IMR-90 (cell line): ENCODE results near the gene CD320. TPM values are rescaled to one million over a fixed set of nuclear protein-coding genes. Genes with fewer than 3 reads are reported as not detected.

ENCODE experiments used
- ATAC-seq: fragments of 200-7000 bp; cut with Tn5 transposase; 2 replicates; pipeline ENCODE4 v1.9.1; 2020; ENCODE audit warnings: low read depth, mild to moderate bottlenecking, moderate library complexity
- BruUV-seq: library from RNA; stranded (reverse); fragments of 400-500 nt; replicated peaks from 2 replicates; lab custom pipeline; 2021; lab: Mats Ljungman, UMichigan
- CTCF ChIA-PET: fragments of 300-600 bp; formaldehyde crosslinking; extraction: SDS; loops from one replicate; lab custom pipeline; 2021; ENCODE audit warnings: antibody characterized with exemption; lab: Yijun Ruan, JAX
- POLR2A ChIA-PET: fragments of 300-600 bp; sonication (Branson Sonifier 250); formaldehyde crosslinking; loops from one replicate; lab custom pipeline; 2022; ENCODE audit warnings: antibody characterized with exemption; ENCODE audit not compliant: unreplicated experiment; lab: Charles Lee
- DNase-seq: peaks from one replicate; pipeline ENCODE4 v3.0.0; 2013
- H2AFZ ChIP-seq: replicated peaks from 2 replicates; pipeline ENCODE3; 2013; ENCODE audit warnings: low read length, mild to moderate bottlenecking; ENCODE audit not compliant: poor library complexity
- H2AK5ac ChIP-seq: 2 replicates; pipeline ENCODE4 v1.6.1; 2013; ENCODE audit warnings: low read depth, low read length, inconsistent platforms
- H2AK9ac ChIP-seq: replicated peaks from 2 replicates; pipeline ENCODE3; 2013; ENCODE audit warnings: mild to moderate bottlenecking, low read depth, low read length, moderate library complexity; ENCODE audit not compliant: poor library complexity
- H2BK120ac ChIP-seq: 2 replicates; pipeline ENCODE4 v1.6.1; 2013; ENCODE audit warnings: low read depth, low read length, inconsistent platforms
- H2BK15ac ChIP-seq: 3 replicates; pipeline ENCODE4 v1.6.1; 2013; ENCODE audit warnings: low read depth, low read length, inconsistent platforms
- H2BK20ac ChIP-seq: 2 replicates; pipeline ENCODE4 v1.6.1; 2013; ENCODE audit warnings: low read depth, mild to moderate bottlenecking, inconsistent platforms, low read length, moderate library complexity
- H2BK5ac ChIP-seq: 2 replicates; pipeline ENCODE4 v1.6.1; 2013; ENCODE audit warnings: mild to moderate bottlenecking, low read depth, low read length, inconsistent platforms; ENCODE audit not compliant: poor library complexity, severe bottlenecking
- H3K14ac ChIP-seq: replicated peaks from 2 replicates; pipeline ENCODE4 v1.6.1; 2013; ENCODE audit warnings: low read depth, low read length, inconsistent platforms
- H3K18ac ChIP-seq: 2 replicates; pipeline ENCODE4 v1.6.1; 2013; ENCODE audit warnings: low read depth, low read length, control low read depth
- H3K23ac ChIP-seq: 2 replicates; pipeline ENCODE4 v1.6.1; 2013; ENCODE audit warnings: low read depth, low read length, inconsistent platforms
- H3K27ac ChIP-seq: 2 replicates; pipeline ENCODE4 v1.5.1; 2013; ENCODE audit warnings: mild to moderate bottlenecking, control low read depth, low read length; ENCODE audit not compliant: insufficient read depth
- H3K27me3 ChIP-seq: 2 replicates; pipeline ENCODE4 v1.6.1; 2013; ENCODE audit warnings: low read length; ENCODE audit not compliant: control insufficient read depth, insufficient read depth
- H3K36me3 ChIP-seq: 2 replicates; pipeline ENCODE4 v1.6.1; 2013; ENCODE audit warnings: low read length, mixed read lengths; ENCODE audit not compliant: control insufficient read depth, insufficient read depth
- H3K4ac ChIP-seq: 2 replicates; pipeline ENCODE4 v1.6.1; 2013; ENCODE audit warnings: low read depth, low read length, inconsistent platforms
- H3K4me1 ChIP-seq: 2 replicates; pipeline ENCODE4 v1.6.1; 2013; ENCODE audit warnings: low read length, mixed read lengths; ENCODE audit not compliant: control insufficient read depth, insufficient read depth
- H3K4me2 ChIP-seq: 2 replicates; pipeline ENCODE4 v1.6.1; 2013; ENCODE audit warnings: low read depth, mild to moderate bottlenecking, control low read depth, low read length, moderate library complexity
- H3K4me3 ChIP-seq: 2 replicates; pipeline ENCODE4 v1.5.1; 2013; ENCODE audit warnings: low read depth, mild to moderate bottlenecking, control low read depth, low read length, moderate library complexity; ENCODE audit not compliant: insufficient read depth
- H3K56ac ChIP-seq: 2 replicates; pipeline ENCODE4 v1.6.1; 2013; ENCODE audit warnings: low read length, inconsistent platforms; ENCODE audit not compliant: insufficient read depth; ENCODE audit errors: extremely low read depth
- H3K79me1 ChIP-seq, 2 experiments: 2 replicates each; pipeline ENCODE4 v1.6.1; 2013; ENCODE audit warnings: low read length in 2 of 2, inconsistent platforms in 1 of 2, low read depth in 1 of 2
- H3K9ac ChIP-seq: 2 replicates; pipeline ENCODE4 v1.6.1; 2013; ENCODE audit warnings: low read depth, low read length, control low read depth
- H3K9me1 ChIP-seq: 2 replicates; pipeline ENCODE4 v1.6.1; 2013; ENCODE audit warnings: low read length, inconsistent platforms; ENCODE audit not compliant: insufficient read depth
- H3K9me3 ChIP-seq: 2 replicates; pipeline ENCODE4 v1.6.1; 2013; ENCODE audit warnings: low read length; ENCODE audit not compliant: control insufficient read depth, insufficient read depth
- H4K20me1 ChIP-seq: 2 replicates; pipeline ENCODE4 v1.6.1; 2013; ENCODE audit warnings: low read length, inconsistent platforms; ENCODE audit not compliant: insufficient read depth
- H4K5ac ChIP-seq: 2 replicates; pipeline ENCODE4 v1.6.1; 2013; ENCODE audit warnings: mild to moderate bottlenecking, low read depth, low read length, control low read depth
- H4K8ac ChIP-seq, 2 experiments: 2 replicates each; pipeline ENCODE4 v1.6.1; 2013; ENCODE audit warnings: low read depth in 2 of 2, low read length in 2 of 2, control low read depth in 1 of 2, inconsistent platforms in 1 of 2
- H4K91ac ChIP-seq: 2 replicates; pipeline ENCODE4 v1.6.1; 2013; ENCODE audit warnings: low read depth, low read length, inconsistent platforms; ENCODE audit not compliant: insufficient read depth
- FOS ChIP-seq: fragments of 150-350 bp; IDR thresholded peaks from 2 replicates; pipeline ENCODE4 v1.6.1; 2016; ENCODE audit warnings: low read depth, low read length
- MAZ ChIP-seq: IDR thresholded peaks from 2 replicates; pipeline ENCODE4 v1.6.1; 2012; ENCODE audit warnings: low read depth, mild to moderate bottlenecking, low read length, improper control_type of control experiment, moderate library complexity, borderline replicate concordance
- MXI1 ChIP-seq: IDR thresholded peaks from 2 replicates; pipeline ENCODE4 v1.6.1; 2012; ENCODE audit warnings: low read depth, mild to moderate bottlenecking, low read length, moderate library complexity, borderline replicate concordance
- RCOR1 ChIP-seq: IDR thresholded peaks from 2 replicates; pipeline ENCODE4 v1.6.1; 2012; ENCODE audit warnings: mild to moderate bottlenecking, low read length, improper control_type of control experiment; ENCODE audit not compliant: insufficient replicate concordance
- USF2 ChIP-seq: fragments of 150-350 bp; IDR thresholded peaks from 2 replicates; pipeline ENCODE4 v1.6.1; 2017; ENCODE audit warnings: mild to moderate bottlenecking, antibody characterized with exemption, low read length, low read depth
- WGBS, 2 experiments: methylation state at CpG; one replicate each; pipeline versions ENCODE4 v1.1.5 to v1.1.7; 2013; ENCODE audit warnings: missing lambda C conversion rate in 2 of 2; ENCODE audit not compliant: insufficient read length in 1 of 2; ENCODE audit errors: extremely low coverage in 2 of 2; 5-methylcytosine and 5-hydroxymethylcytosine counted together
- dilution Hi-C: fragments of 300-500 bp; cut with HindIII; formaldehyde crosslinking; loops from one replicate; pipeline ENCODE4 v1.14.3; 2018; ENCODE audit warnings: low sequenced_read_pairs; ENCODE audit not compliant: unreplicated experiment
- in situ Hi-C: fragments of 300-500 bp; cut with MboI; formaldehyde crosslinking; loops from 3 replicates; pipeline ENCODE4 v1.14.3; 2019; ENCODE audit warnings: low sequenced_read_pairs, inconsistent platforms, mixed read lengths
- intact Hi-C: fragments of 100-400 bp; cut with micrococcal nuclease; formaldehyde crosslinking; loops from 2 replicates; pipeline ENCODE4 v1.10.0; 2022
- polyA plus RNA-seq, 3 experiments: library from polyadenylated mRNA; depleted of rRNA; stranded (reverse); fragments of >200 nt; gene quantifications; 2 replicates each; pipeline ENCODE4 v1.2.3, GENCODE V29; 2012; ENCODE audit warnings: low replicate concordance in 1 of 3
- total RNA-seq: library from RNA; depleted of rRNA; stranded (reverse); fragments of >200 nt; gene quantifications from 2 replicates; pipeline ENCODE4 v1.2.3, GENCODE V29; 2012

CD320 gene
- total and polyA plus RNA-seq, 2 of the 4 experiments (the other 2 are of a cell fraction), result 13.3 to 78.5 TPM

GRCh38 chr19:8255426-8256125, 52.6 kb downstream of the CD320 start:
- Histone ChIP-seq H4K8ac (no peak overlapping the region), H2AK9ac (peak overlapping the region; percentile 24), H3K14ac (no peak overlapping the region), H2BK15ac (no peak overlapping the region), H3K18ac (no peak overlapping the region), H2BK5ac (no peak overlapping the region), H3K9me3 (no peaks in the 10 kb centered on the region), H4K5ac (no peak overlapping the region), H3K9ac (no peak overlapping the region), H3K4me3 (no peak overlapping the region), H3K56ac (no peak overlapping the region), H4K20me1 (no peaks in the 10 kb centered on the region), H3K79me1 (no peaks in the 10 kb centered on the region), H3K4ac (no peak overlapping the region), H3K27me3 (no peaks in the 10 kb centered on the region), H2BK20ac (no peak overlapping the region), H2AFZ (no peak overlapping the region), H4K91ac (no peak overlapping the region), H2BK120ac (no peak overlapping the region), H3K23ac (no peak overlapping the region), H3K9me1 (no peaks in the 10 kb centered on the region), H3K36me3 (peaks cover 6% of the 10 kb centered on the region; the same call in 1 of the 2 replicates), H3K4me2 (no peak overlapping the region), H3K27ac (no peak overlapping the region), H2AK5ac (no peak overlapping the region), H3K4me1 (peaks cover 3% of the 10 kb centered on the region; the same call in 1 of the 2 replicates)
- POLR2A ChIA-PET, result no interaction called here
- CTCF ChIA-PET, result interaction anchor here (0.6 to 0.7 kb wide), 2 partner anchors 97 to 311 kb away, joined by 3 to 4 read pairs; no protein-coding TSS in a partner anchor
- no peak for DNase-seq
- dilution Hi-C loops (no loop called here), in situ Hi-C loops (loop anchor here (10.0 kb wide), 1 partner anchor 281 kb away; no protein-coding TSS in a partner anchor), intact Hi-C loops (loop anchor here (10.0 kb wide), 1 partner anchor 251 kb away; the partner anchor contains the start of gene ELAVL1)
- no TSS peak for BruUV-seq
- no CpG with 5 or more reads among the region's 18 CpGs for WGBS, 2 experiments
- ATAC-seq, result no peak
- TF ChIP-seq RCOR1 (no peak), MAZ (no peak), FOS (no peak), USF2 (no peak), MXI1 (no peak)
